Nephron (organoid): ENCODE measurements around the gene CXorf66.
"Not testable (repeated sequence)": the region's sequence is repeated elsewhere in the genome, so short reads cannot be mapped to it uniquely, and the experiment has no call there.

Source experiments
- H3K27ac Mint-ChIP-seq, 3 experiments: 2 replicates each; pipeline ENCODE4 v1.8.0; 2020; ENCODE audit warnings: mixed read lengths in 3 of 3, mild to moderate bottlenecking in 2 of 3, moderate library complexity in 1 of 3
- H3K27me3 Mint-ChIP-seq: 2 replicates; pipeline ENCODE4 v1.8.0; 2021; ENCODE audit warnings: low read depth, mild to moderate bottlenecking, moderate library complexity, mixed read lengths
- H3K36me3 Mint-ChIP-seq: 2 replicates; pipeline ENCODE4 v1.8.0; 2020; ENCODE audit warnings: low read depth, mixed read lengths
- H3K4me1 Mint-ChIP-seq: 2 replicates; pipeline ENCODE4 v1.8.0; 2020; ENCODE audit warnings: mixed read lengths
- H3K4me3 Mint-ChIP-seq, 3 experiments: 2 replicates each; pipeline ENCODE4 v1.8.0; 2020; ENCODE audit warnings: mild to moderate bottlenecking in 3 of 3, mixed read lengths in 3 of 3, moderate library complexity in 2 of 3
- H3K9me3 Mint-ChIP-seq: 2 replicates; pipeline ENCODE4 v1.8.0; 2020; ENCODE audit warnings: mixed read lengths
- CTCF ChIP-seq, 3 experiments: fragments of 200-600 bp; sonication (generic); IDR thresholded peaks; one replicate each; pipeline ENCODE4 v1.5.0; 2021; ENCODE audit warnings: antibody characterized with exemption in 3 of 3; ENCODE audit not compliant: unreplicated experiment in 3 of 3

CXorf66 gene

DNA sequence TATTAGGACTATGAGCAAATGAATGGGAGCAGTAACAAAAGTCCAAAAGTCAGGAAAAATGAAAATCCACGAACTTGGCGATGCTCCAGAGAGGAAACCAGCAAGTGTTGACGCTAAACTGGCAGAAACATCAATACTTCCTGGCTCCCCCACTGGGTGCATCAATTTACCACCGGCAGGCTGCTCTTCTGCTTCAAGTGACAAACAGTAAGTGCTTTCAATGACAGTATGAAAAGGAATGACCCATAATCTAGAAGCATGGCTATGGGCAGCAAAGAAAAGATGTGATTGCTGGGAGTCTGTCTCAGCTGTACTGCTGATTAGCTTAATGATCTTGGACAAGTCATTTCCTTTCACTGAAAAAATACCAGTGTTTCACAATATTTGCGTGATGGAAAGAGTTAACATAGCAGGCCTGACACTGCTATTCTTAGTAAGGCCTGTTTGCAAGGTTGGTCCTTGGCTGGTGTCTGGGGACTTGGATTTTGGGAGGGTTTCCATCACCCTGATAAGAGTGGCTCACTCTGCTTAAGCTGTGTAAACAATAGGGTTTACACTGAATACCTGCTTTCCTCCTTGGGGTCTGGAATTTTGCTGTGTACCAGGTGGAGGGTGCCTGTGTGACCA is 41.1 kb downstream of the CXorf66 start:
- no peaks in the 10 kb centered on the region for H3K9me3 Mint-ChIP-seq
- TF ChIP-seq CTCF (IDR thresholded peaks at IDR 0.05; ENCODE audit: unreplicated experiment in 3 of 3) = no peak
- no peak overlapping the region for H3K4me3 Mint-ChIP-seq
- H3K4me1 Mint-ChIP-seq = peaks cover 9% of the 10 kb centered on the region
- no peak overlapping the region for H3K27ac Mint-ChIP-seq
- no peaks in the 10 kb centered on the region for H3K27me3 Mint-ChIP-seq
- no peaks in the 10 kb centered on the region for H3K36me3 Mint-ChIP-seq

GRCh38 chrX:139921142-139921541 is 44.2 kb downstream of the CXorf66 start:
- H3K27ac Mint-ChIP-seq, H3K9me3 Mint-ChIP-seq, H3K4me1 Mint-ChIP-seq, H3K36me3 Mint-ChIP-seq, H3K4me3 Mint-ChIP-seq, H3K27me3 Mint-ChIP-seq: not testable (repeated sequence)

DNA sequence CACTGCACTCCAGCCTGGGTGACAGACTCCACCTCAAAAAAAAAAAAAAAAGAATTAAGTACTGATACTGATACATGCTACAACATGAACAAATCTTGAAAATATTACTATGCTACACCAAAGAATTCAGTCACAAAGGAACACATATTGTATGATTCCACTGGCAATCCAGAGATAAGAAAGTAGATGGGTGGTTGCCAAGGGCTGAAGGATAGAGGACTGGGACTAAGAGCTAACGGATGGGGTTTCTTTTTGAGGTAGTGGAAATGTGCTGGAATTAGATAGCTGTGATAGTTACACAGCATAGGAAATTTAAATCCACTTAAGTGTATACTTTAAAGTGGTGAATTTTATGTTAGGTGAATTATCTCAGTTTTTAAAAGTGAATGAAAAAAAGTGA is 45.0 kb downstream of the CXorf66 start:
- no peaks in the 10 kb centered on the region for H3K36me3 Mint-ChIP-seq

GRCh38 chrX:139914421-139914820 is 50.9 kb downstream of the CXorf66 start:
- Mint-ChIP-seq H3K4me1 (no peaks in the 10 kb centered on the region), H3K4me3 (no peak overlapping the region), H3K27me3 (no peaks in the 10 kb centered on the region), H3K9me3 (no peaks in the 10 kb centered on the region), H3K27ac (no peak overlapping the region), H3K36me3 (no peaks in the 10 kb centered on the region)
- no peak for TF ChIP-seq CTCF (IDR thresholded peaks at IDR 0.05; ENCODE audit: unreplicated experiment in 3 of 3)

More for the DNA sequence above, 45.0 kb downstream of the CXorf66 start:
- TF ChIP-seq CTCF (IDR thresholded peaks at IDR 0.05; ENCODE audit: unreplicated experiment in 3 of 3) = no peak
- Mint-ChIP-seq H3K4me1 (peaks cover 4% of the 10 kb centered on the region), H3K27ac (no peak overlapping the region), H3K27me3 (no peaks in the 10 kb centered on the region), H3K9me3 (no peaks in the 10 kb centered on the region), H3K4me3 (no peak overlapping the region)

DNA sequence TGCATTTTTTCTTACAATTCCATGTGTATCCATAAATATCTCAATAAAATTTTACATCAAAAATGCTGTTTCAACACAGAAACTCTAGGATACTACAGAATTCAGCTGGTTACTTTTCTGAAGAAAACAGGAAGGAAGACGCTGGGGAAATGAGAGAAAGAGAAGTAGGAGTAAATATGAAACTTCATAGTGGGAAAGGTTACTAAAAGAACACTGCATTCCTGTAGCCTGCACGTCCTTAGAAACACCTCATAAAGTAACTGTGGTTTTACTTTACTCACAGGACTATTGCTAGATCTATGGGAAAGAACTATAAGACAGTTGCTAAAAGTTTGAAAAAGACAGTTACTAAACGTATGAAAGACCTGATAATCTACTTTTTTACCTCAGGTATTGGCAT is 55.6 kb downstream of the CXorf66 start:
- no peak for TF ChIP-seq CTCF (IDR thresholded peaks at IDR 0.05; ENCODE audit: unreplicated experiment in 3 of 3)
- Mint-ChIP-seq H3K4me3 (no peak overlapping the region), H3K27ac (no peak overlapping the region), H3K36me3 (no peaks in the 10 kb centered on the region), H3K4me1 (no peaks in the 10 kb centered on the region), H3K27me3 (no peaks in the 10 kb centered on the region), H3K9me3 (no peaks in the 10 kb centered on the region)

GRCh38 chrX:139907078-139907477 is 58.2 kb downstream of the CXorf66 start:
- Mint-ChIP-seq H3K9me3 (no peaks in the 10 kb centered on the region), H3K36me3 (no peaks in the 10 kb centered on the region), H3K27ac (no peak overlapping the region), H3K4me1 (no peaks in the 10 kb centered on the region), H3K27me3 (no peaks in the 10 kb centered on the region), H3K4me3 (no peak overlapping the region)
- no peak for TF ChIP-seq CTCF (IDR thresholded peaks at IDR 0.05; ENCODE audit: unreplicated experiment in 3 of 3)
